Upper lobe of right lung (tissue), 1 donor: ENCODE results near the gene POLD1. TPM values are rescaled to one million over a fixed set of nuclear protein-coding genes. Genes with fewer than 3 reads are reported as not detected.
A peak's percentile ranks its signal among the peaks of the same experiment; 100 is the strongest.

ENCODE experiments used
- ATAC-seq: fragments of 200-7000 bp; cut with Tn5 transposase; one replicate; pipeline ENCODE4 v1.9.1; 2020; ENCODE audit warnings: mild to moderate bottlenecking, moderate library complexity
- DNase-seq: peaks from one replicate; pipeline ENCODE4 v3.0.0-alpha.2; 2020
- H3K27ac ChIP-seq: fragments of 200-600 bp; one replicate; pipeline ENCODE4 v1.8.0; 2022
- H3K27me3 ChIP-seq: fragments of 200-600 bp; one replicate; pipeline ENCODE4 v1.8.0; 2022; ENCODE audit warnings: mild to moderate bottlenecking
- H3K36me3 ChIP-seq: fragments of 200-600 bp; one replicate; pipeline ENCODE4 v1.8.0; 2022
- H3K4me1 ChIP-seq: fragments of 200-600 bp; one replicate; pipeline ENCODE4 v1.8.0; 2022
- H3K4me3 ChIP-seq: fragments of 200-600 bp; one replicate; pipeline ENCODE4 v1.8.0; 2022; ENCODE audit warnings: mild to moderate bottlenecking
- H3K9me3 ChIP-seq: fragments of 200-600 bp; one replicate; pipeline ENCODE4 v1.8.0; 2022
- intact Hi-C: fragments of 100-400 bp; cut with DNase I; formaldehyde crosslinking; loops from one replicate; pipeline ENCODE4 v1.11.0; 2022
- total RNA-seq: library from RNA; stranded (reverse); fragmentation: NEBNext Ultra II Directional; extraction: Animal tissue kit (Norgen Biotek cat#: 25700); gene quantifications from one replicate; pipeline ENCODE4 v1.2.1, GENCODE V29; 2021
- TF ChIP-seq, protein P1 (sequence below): fragments of 200-600 bp; IDR thresholded peaks from one replicate; pipeline ENCODE4 v1.8.0; 2022; ENCODE audit warnings: antibody characterized with exemption
- donor health status: DM: no; HTN: yes; CAD: no; lungs with severe emphysema.

POLD1 gene
- total RNA-seq, 1 donor from 2014 or later: 34.4 TPM

DNA sequence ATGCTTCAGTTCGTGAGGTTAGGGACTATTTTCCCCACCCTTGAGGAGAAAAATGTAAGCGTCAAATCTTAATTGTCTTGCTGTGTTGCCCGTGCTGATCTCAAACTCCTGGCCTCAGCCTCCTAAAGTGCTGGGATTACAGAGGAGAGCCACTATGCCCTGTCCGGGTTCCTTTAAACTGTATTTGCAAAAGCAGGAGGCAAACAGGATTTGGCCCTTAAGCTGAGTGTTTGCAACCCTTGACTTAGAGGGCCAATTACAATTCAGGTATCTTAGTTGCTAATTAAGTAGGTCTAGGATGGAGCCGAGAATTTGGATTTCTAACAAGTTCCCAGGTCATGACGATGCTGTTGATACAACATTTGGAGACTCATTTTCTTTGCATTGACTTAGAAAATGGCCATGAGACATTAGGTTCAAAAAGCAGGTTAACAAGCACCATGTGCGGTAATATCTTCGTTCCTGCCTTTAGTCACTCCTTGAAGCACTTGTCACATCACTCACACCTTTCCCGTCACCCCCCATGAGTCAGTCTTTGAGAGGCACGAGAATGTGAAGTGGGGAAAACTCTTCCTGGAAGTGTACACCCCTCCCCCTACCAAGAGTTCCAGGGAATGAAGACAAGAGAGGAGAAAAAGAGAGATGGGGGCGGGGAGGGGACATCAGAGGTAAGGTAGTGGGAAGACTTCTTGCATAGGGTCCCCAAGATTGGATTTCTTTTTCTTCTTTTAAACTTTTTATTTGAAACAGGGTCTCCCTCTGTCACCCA lies 21.3 kb upstream of the POLD1 start:
- Histone ChIP-seq H3K4me3 (peak overlapping the region; percentile 54), H3K27me3 (no peaks in the 10 kb centered on the region), H3K9me3 (no peaks in the 10 kb centered on the region), H3K36me3 (no peaks in the 10 kb centered on the region), H3K4me1 (peaks cover 2% of the 10 kb centered on the region), H3K27ac (peak overlapping the region; percentile 80)
- TF ChIP-seq, protein P1, sequence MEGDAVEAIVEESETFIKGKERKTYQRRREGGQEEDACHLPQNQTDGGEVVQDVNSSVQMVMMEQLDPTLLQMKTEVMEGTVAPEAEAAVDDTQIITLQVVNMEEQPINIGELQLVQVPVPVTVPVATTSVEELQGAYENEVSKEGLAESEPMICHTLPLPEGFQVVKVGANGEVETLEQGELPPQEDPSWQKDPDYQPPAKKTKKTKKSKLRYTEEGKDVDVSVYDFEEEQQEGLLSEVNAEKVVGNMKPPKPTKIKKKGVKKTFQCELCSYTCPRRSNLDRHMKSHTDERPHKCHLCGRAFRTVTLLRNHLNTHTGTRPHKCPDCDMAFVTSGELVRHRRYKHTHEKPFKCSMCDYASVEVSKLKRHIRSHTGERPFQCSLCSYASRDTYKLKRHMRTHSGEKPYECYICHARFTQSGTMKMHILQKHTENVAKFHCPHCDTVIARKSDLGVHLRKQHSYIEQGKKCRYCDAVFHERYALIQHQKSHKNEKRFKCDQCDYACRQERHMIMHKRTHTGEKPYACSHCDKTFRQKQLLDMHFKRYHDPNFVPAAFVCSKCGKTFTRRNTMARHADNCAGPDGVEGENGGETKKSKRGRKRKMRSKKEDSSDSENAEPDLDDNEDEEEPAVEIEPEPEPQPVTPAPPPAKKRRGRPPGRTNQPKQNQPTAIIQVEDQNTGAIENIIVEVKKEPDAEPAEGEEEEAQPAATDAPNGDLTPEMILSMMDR: no peak
- peak; percentile 64 for ATAC-seq
- DNase-seq: peak; percentile 59
- intact Hi-C loops: no loop called here

DNA sequence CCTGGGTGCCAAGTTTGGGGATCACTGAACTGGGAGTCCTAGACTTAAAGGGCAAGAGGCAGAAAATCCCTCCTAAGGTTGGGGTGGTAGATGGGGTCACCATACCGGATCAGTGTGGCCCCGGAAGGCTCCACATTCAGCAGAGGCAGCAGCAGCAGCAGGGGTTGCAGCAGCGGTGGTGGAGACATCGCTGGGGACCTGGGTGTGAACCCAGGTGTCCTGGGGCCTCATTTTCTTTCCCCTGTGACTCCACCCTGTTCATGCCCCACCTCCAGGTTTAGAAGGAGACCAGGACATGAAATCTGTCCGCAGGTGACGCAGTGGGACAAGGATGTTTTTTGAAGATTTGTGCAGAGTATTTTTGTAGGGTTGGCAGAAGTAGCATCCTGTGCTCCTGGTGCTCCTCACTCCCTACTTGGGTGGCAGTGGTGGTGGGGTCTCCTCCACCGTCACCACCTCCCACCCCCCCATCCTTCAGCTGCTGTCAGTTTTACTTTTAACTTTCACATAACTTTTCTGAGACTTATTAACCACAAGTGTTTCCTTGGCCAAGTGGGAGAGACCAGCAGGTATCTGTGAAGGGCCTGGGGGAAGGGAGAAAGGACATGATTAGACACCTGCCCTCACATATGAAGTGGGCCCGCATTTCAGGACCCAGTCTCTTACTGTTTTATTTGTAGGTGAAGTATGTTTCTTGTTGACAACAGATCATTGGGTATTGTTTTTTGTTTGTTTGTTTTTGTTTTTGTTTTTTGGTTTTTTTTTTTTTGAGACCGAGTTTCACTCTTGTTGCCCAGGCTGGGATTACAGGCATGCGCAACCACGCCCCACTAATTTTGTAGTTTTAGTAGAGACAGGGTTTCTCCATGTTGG lies 18.5 kb upstream of the POLD1 start, which contains the start of gene NAPSA:
Gene NAPSA, minus strand, starts transcription at position 206 of the 873 bp plus-strand sequence. Its CDS starts 18 bp downstream, at position 188.
- H3K4me1 ChIP-seq: no peaks in the 10 kb centered on the region
- TF ChIP-seq, protein P1: no peak
- H3K36me3 ChIP-seq: no peaks in the 10 kb centered on the region
- ATAC-seq (peak; percentile 57), DNase-seq (peak; percentile 79)
- intact Hi-C loops: loop anchor here (5.0 kb wide), 1 partner anchor 52 kb away; the partner anchor contains the start of gene SPIB
- no peaks in the 10 kb centered on the region for H3K27me3 ChIP-seq
- H3K4me3 ChIP-seq: peak within 1 kb of the TSS; percentile 54
- peak within 1 kb of the TSS; percentile 77 for H3K27ac ChIP-seq
- no peaks in the 10 kb centered on the region for H3K9me3 ChIP-seq

DNA sequence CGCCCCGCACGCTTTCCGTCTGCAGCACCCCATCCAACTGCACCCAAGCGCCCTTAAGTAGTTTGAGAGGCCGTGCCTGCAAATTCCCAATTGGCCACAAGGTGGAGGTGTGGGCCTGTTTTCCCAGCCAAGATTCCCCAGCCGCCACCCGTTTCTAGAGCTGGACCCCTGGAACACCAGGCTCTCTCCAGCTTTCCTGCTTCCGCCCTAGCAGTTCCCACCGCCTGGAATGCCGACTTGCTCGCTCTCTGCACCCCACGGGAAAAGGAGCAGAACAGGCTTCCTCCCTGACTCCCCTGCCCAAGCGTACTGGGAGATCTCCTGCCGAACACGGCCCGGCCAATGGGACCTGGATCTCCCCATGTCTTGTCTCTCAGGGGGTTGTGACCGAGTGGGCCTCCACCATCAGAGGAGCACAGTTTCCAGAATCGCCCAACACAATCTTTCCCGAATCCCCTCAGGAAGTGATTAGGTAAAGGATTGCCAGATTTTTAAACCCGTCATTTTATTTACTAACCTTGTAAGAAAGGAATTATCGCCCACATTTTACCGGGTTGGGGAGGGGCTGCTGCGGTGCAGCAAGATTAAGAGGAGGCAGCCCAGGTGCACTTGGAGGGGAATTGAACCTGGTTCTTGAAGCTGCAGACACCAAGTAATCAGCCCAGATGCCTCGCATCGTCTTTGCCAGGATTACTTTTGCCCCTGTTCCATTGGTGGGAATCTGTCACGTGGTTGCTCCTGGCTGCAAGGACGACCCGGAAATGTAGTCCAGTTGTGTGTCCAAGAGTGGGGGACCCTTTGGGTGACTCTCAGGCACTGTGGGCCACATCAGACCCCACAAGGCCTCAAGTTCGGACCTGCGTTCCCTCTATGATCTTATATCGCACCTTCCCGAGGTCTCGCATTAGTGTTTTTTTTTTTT lies 15.2 kb upstream of the POLD1 start:
- Histone ChIP-seq H3K27me3 (no peaks in the 10 kb centered on the region), H3K36me3 (no peaks in the 10 kb centered on the region), H3K27ac (peak overlapping the region; percentile 74), H3K4me1 (no peaks in the 10 kb centered on the region), H3K4me3 (peak overlapping the region; percentile 66), H3K9me3 (no peaks in the 10 kb centered on the region)
- DNase-seq (peak; percentile 90), ATAC-seq (peak; percentile 83)
- intact Hi-C loops: loop anchor here (5.0 kb wide), 1 partner anchor 48 kb away; the partner anchor contains the start of gene SPIB
- TF ChIP-seq, protein P1: peak; percentile 85

DNA sequence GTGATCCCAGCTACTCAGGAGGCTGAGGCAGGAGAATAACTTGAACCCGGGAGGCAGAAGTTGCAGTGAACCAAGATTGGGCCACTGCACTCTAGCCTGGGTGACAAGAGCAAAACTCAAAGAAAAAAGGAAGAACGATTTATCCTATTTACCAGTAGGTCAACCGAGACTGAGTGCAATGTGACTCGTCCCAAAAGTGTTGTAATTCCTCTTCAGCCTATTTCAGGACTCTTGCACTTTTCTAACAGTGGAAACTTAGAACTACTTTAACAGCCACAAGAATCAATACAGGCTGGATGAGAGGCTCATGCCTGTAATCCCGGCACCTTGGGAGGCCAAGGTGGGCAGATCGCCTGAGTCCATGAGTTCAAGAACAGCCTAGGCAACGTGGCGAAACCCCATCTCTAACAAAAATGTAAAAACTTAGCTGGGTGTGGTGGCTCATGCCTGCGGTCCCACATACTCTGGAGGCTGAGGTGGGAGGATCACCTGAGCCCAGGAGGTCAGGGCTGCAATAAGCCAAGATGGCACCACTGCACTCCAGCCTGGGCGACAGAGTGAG lies 12.2 kb upstream of the POLD1 start:
- intact Hi-C loops: no loop called here
- Histone ChIP-seq H3K4me3 (no peak overlapping the region), H3K27me3 (no peaks in the 10 kb centered on the region), H3K9me3 (no peaks in the 10 kb centered on the region), H3K36me3 (no peaks in the 10 kb centered on the region), H3K27ac (peak overlapping the region; percentile 77), H3K4me1 (peaks cover 4% of the 10 kb centered on the region)
- TF ChIP-seq, protein P1: no peak
- peak; percentile 4 for ATAC-seq
- DNase-seq: no peak
